ENCODE measurements around the gene GRIK4. TPM values are rescaled to one million over a fixed set of nuclear protein-coding genes. Genes with fewer than 3 reads are reported as not detected.

GRIK4 gene
- total and polyA plus RNA-seq, 9 of the 15 experiments (the other 6 are each of a cell fraction or from before 2014, with no cell fraction given), result not detected

DNA sequence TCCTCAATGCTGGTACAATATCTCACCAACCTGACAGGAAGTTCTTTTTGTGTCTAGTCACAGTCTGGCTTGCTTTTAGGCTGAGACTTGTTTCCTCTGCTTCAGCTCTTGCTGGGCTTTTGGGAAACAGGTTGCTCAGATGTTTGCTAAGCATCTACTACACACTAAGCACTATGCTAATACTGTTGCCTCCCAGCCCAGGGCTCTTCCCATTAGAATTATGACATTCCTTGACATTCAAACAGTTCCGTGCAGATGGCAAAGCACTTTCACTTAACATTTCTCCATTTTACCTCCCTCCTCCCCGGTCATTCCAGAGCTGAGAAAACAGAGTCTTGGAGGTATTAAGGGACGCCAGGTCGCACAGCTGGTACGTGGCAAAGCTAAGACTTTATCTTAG is 311.6 kb downstream of the GRIK4 start:
- CTCF ChIA-PET (ENCODE audit: low intra/inter-chr PET ratio), result no interaction called here
- no TSS peak for BruUV-seq (replicated peaks)

More for the DNA sequence above, 311.6 kb downstream of the GRIK4 start:
- Histone ChIP-seq H2AFZ (ENCODE audit: low read depth, low read length) (no peak overlapping the region), H3K79me2 (ENCODE audit: control insufficient read depth, insufficient read depth, low read length) (no peaks in the 10 kb centered on the region), H3K27ac (ENCODE audit: extremely low read depth, low read depth, low read length) (no peak overlapping the region), H3K9me3 (replicated peaks; ENCODE audit: control insufficient read depth, insufficient read depth, low read depth, low read length) (no peaks in the 10 kb centered on the region), H3K4me3 (no peak overlapping the region), H3K36me3 (ENCODE audit: control insufficient read depth, insufficient read depth, low read length) (no peaks in the 10 kb centered on the region), H3K4me1 (replicated peaks in 1 of 2; ENCODE audit: control insufficient read depth in 2 of 2, insufficient read depth in 2 of 2, low read length in 2 of 2) (no peaks in the 10 kb centered on the region), H3K27me3 (ENCODE audit: control insufficient read depth in 2 of 2, insufficient read depth in 2 of 2, low read length in 2 of 2) (peaks cover 4 to 23% of the 10 kb centered on the region in 2 experiments; a peak in 3 of 5 replicates), H3K9me1 (ENCODE audit: control insufficient read depth, insufficient read depth, low read length) (no peaks in the 10 kb centered on the region), H3K4me2 (ENCODE audit: insufficient read depth, low read length) (no peak overlapping the region), H4K20me1 (replicated peaks; ENCODE audit: control insufficient read depth, insufficient read depth, low read length) (peaks cover 7% of the 10 kb centered on the region; the same call in 1 of the 2 replicates), H3K9ac (ENCODE audit: insufficient read depth in 1 of 2, low read depth in 2 of 2, low read length in 2 of 2) (no peak overlapping the region)
- WGBS (ENCODE audit: insufficient coverage, low coverage, missing lambda C conversion rate), result 0% methylated on average over 5 of the region's 5 CpGs
- POLR2A ChIA-PET, result no interaction called here
- in situ Hi-C loops (cut with MboI) (no loop called here), intact Hi-C loops (cut with micrococcal nuclease) (no loop called here)
- no peak for TF ChIP-seq ZFPM2 (CRISPR knock-in tag; IDR thresholded peaks at IDR 0.05)
- no peak for TF ChIP-seq ZNF197 (CRISPR knock-in tag; IDR thresholded peaks at IDR 0.05; ENCODE audit: low read depth)
- TF ChIP-seq EZH2 (IDR thresholded peaks at IDR 0.05; ENCODE audit: borderline replicate concordance, low read depth, low read length), result no peak
- TF ChIP-seq CHCHD3 (CRISPR knock-in tag; IDR thresholded peaks at IDR 0.05), result no peak
- no peak for TF ChIP-seq GATAD2A (IDR thresholded peaks at IDR 0.05)
- TF ChIP-seq HLTF (IDR thresholded peaks at IDR 0.05), result no peak
- no peak for TF ChIP-seq CAMTA2 (CRISPR knock-in tag; conservative IDR thresholded peaks at IDR 0.05)
- no peak for TF ChIP-seq KLF6 (CRISPR knock-in tag; IDR thresholded peaks at IDR 0.05; ENCODE audit: borderline replicate concordance)
- no peak for TF ChIP-seq IFI16 (CRISPR knock-in tag; IDR thresholded peaks at IDR 0.05)
- TF ChIP-seq SMAD1 (IDR thresholded peaks at IDR 0.05; ENCODE audit: low read depth, low read length, partially characterized antibody), result no peak
- TF ChIP-seq HDAC1 (IDR thresholded peaks at IDR 0.05), result no peak
- no peak for TF ChIP-seq YBX1 (IDR thresholded peaks at IDR 0.05)
- no peak for TF ChIP-seq POLR2AphosphoS5 (IDR thresholded peaks at IDR 0.05; ENCODE audit: control insufficient read depth, insufficient read depth, low read depth, low read length)
- TF ChIP-seq, protein P1, sequence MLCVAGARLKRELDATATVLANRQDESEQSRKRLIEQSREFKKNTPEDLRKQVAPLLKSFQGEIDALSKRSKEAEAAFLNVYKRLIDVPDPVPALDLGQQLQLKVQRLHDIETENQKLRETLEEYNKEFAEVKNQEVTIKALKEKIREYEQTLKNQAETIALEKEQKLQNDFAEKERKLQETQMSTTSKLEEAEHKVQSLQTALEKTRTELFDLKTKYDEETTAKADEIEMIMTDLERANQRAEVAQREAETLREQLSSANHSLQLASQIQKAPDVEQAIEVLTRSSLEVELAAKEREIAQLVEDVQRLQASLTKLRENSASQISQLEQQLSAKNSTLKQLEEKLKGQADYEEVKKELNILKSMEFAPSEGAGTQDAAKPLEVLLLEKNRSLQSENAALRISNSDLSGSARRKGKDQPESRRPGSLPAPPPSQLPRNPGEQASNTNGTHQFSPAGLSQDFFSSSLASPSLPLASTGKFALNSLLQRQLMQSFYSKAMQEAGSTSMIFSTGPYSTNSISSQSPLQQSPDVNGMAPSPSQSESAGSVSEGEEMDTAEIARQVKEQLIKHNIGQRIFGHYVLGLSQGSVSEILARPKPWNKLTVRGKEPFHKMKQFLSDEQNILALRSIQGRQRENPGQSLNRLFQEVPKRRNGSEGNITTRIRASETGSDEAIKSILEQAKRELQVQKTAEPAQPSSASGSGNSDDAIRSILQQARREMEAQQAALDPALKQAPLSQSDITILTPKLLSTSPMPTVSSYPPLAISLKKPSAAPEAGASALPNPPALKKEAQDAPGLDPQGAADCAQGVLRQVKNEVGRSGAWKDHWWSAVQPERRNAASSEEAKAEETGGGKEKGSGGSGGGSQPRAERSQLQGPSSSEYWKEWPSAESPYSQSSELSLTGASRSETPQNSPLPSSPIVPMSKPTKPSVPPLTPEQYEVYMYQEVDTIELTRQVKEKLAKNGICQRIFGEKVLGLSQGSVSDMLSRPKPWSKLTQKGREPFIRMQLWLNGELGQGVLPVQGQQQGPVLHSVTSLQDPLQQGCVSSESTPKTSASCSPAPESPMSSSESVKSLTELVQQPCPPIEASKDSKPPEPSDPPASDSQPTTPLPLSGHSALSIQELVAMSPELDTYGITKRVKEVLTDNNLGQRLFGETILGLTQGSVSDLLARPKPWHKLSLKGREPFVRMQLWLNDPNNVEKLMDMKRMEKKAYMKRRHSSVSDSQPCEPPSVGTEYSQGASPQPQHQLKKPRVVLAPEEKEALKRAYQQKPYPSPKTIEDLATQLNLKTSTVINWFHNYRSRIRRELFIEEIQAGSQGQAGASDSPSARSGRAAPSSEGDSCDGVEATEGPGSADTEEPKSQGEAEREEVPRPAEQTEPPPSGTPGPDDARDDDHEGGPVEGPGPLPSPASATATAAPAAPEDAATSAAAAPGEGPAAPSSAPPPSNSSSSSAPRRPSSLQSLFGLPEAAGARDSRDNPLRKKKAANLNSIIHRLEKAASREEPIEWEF (CRISPR knock-in tag; IDR thresholded peaks at IDR 0.05), result no peak
- TF ChIP-seq NFXL1 (CRISPR knock-in tag; IDR thresholded peaks at IDR 0.05), result no peak
- TF ChIP-seq, protein P2, sequence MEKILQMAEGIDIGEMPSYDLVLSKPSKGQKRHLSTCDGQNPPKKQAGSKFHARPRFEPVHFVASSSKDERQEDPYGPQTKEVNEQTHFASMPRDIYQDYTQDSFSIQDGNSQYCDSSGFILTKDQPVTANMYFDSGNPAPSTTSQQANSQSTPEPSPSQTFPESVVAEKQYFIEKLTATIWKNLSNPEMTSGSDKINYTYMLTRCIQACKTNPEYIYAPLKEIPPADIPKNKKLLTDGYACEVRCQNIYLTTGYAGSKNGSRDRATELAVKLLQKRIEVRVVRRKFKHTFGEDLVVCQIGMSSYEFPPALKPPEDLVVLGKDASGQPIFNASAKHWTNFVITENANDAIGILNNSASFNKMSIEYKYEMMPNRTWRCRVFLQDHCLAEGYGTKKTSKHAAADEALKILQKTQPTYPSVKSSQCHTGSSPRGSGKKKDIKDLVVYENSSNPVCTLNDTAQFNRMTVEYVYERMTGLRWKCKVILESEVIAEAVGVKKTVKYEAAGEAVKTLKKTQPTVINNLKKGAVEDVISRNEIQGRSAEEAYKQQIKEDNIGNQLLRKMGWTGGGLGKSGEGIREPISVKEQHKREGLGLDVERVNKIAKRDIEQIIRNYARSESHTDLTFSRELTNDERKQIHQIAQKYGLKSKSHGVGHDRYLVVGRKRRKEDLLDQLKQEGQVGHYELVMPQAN (IDR thresholded peaks at IDR 0.05; ENCODE audit: borderline replicate concordance), result no peak
- no peak for TF ChIP-seq CREBBP (IDR thresholded peaks at IDR 0.05; ENCODE audit: low read depth, low read length)
- DNase-seq (ENCODE audit: extremely low read depth in 1 of 4, low spot score in 3 of 4), result no peak
- FAIRE-seq, result no peak
- ATAC-seq, result no peak

All from K562 (cell line).